SH-SY5Y (cell line): ENCODE measurements around the gene LTBP2.

ENCODE experiments used
- GATA2 ChIP-seq: IDR thresholded peaks from 2 replicates; pipeline ENCODE4 v1.6.1; 2011; ENCODE audit warnings: mild to moderate bottlenecking, low read depth, low read length
- GATA3 ChIP-seq: IDR thresholded peaks from 2 replicates; pipeline ENCODE4 v1.6.1; 2011; ENCODE audit warnings: low read depth, mild to moderate bottlenecking, low read length, moderate library complexity

DNA sequence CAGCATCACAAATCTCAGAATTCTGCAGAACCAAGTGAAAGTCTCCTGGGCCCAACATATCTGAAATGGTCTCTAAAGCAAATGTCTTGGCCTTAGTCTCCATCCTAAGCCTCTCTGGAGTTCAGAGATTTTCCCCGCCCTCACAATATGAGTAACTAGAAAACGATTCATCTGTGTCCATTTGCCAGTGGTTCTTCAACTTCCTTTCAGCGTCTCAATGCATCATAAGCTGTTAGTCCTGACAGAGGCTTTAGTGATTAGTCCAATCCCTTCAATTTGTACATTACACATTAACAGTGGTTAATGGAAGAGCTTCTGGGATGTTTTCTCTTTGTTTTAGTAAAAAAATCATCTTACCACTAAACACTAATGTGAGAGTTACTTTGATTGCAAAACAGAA, 136.4 kb downstream of the LTBP2 start:
- TF ChIP-seq GATA2, result no peak
- no peak for TF ChIP-seq GATA3
